K562 (cell line): Measurements from ENCODE around the gene C1QTNF2. TPM values are rescaled to one million over a fixed set of nuclear protein-coding genes. Genes with fewer than 3 reads are reported as not detected.

ENCODE experiments used
- ATAC-seq: fragments of 200-7000 bp; cut with Tn5 transposase; 3 replicates; pipeline ENCODE4 v1.9.1; 2020; ENCODE audit warnings: moderate library complexity
- BruUV-seq: library from RNA; stranded (reverse); fragments of 400-500 nt; replicated peaks from 2 replicates; lab custom pipeline; 2021; lab: Mats Ljungman, UMichigan
- CTCF ChIA-PET: fragments of 300-600 bp; formaldehyde crosslinking; extraction: SDS; loops from one replicate; lab custom pipeline; 2021; ENCODE audit warnings: low intra/inter-chr PET ratio; lab: Yijun Ruan, JAX
- POLR2A ChIA-PET: fragments of 300-600, 350-650 bp; sonication (Branson Sonifier 250); formaldehyde crosslinking; extraction: SDS; loops from one replicate; lab custom pipeline; 2021; ENCODE audit warnings: antibody characterized with exemption, inconsistent platforms; lab: Yijun Ruan, JAX
- DNase-seq, 4 experiments: peaks; one replicate each; pipeline versions ENCODE4 v3.0.0 to v3.0.0-alpha.2; 2011 to 2018; ENCODE audit warnings: low spot score in 3 of 4, mixed read lengths in 3 of 4; ENCODE audit errors: extremely low read depth in 1 of 4
- FAIRE-seq: peaks from 2 replicates; lab custom pipeline; 2011; peaks lifted over from hg19 to GRCh38; lab: Jason Lieb, UNC
- H2AFZ ChIP-seq: 2 replicates; pipeline ENCODE4 v1.6.0; 2011; ENCODE audit warnings: low read depth, low read length, control low read depth, inconsistent platforms
- H3K27ac ChIP-seq: fragments of 200-600 bp; 3 replicates; pipeline ENCODE4 v1.8.0; 2011; ENCODE audit warnings: low read depth, mild to moderate bottlenecking, control low read depth, inconsistent platforms, low read length, moderate library complexity, mixed read lengths; ENCODE audit errors: extremely low read depth
- H3K27me3 ChIP-seq, 2 experiments: fragments of 300-600 bp in 1 of 2; 2 replicates in 1 of 2; 3 replicates in 1 of 2; pipeline versions ENCODE4 v1.6.0 to v1.8.0; 2011; ENCODE audit warnings: inconsistent platforms in 2 of 2, low read length in 2 of 2, mild to moderate bottlenecking in 1 of 2, mixed read lengths in 1 of 2, moderate library complexity in 1 of 2; ENCODE audit not compliant: control insufficient read depth in 2 of 2, insufficient read depth in 2 of 2
- H3K36me3 ChIP-seq: fragments of 300-600 bp; 3 replicates; pipeline ENCODE4 v1.8.0; 2011; ENCODE audit warnings: mild to moderate bottlenecking, low read length, inconsistent platforms; ENCODE audit not compliant: control insufficient read depth, insufficient read depth
- H3K4me1 ChIP-seq, 2 experiments: fragments of 200-600 bp in 1 of 2; replicated peaks in 1 of 2; 2 replicates in 1 of 2; 3 replicates in 1 of 2; pipeline versions ENCODE4 v1.5.1 to v1.8.0; 2011; ENCODE audit warnings: inconsistent platforms in 2 of 2, low read length in 2 of 2, mild to moderate bottlenecking in 1 of 2, mixed read lengths in 1 of 2, moderate library complexity in 1 of 2; ENCODE audit not compliant: control insufficient read depth in 2 of 2, insufficient read depth in 2 of 2
- H3K4me2 ChIP-seq: 2 replicates; pipeline ENCODE4 v1.6.1; 2011; ENCODE audit warnings: low read length, control low read depth, inconsistent platforms, mixed read lengths; ENCODE audit not compliant: insufficient read depth
- H3K4me3 ChIP-seq: fragments of 200-600 bp; sonication (generic), shearing (Covaris generic); 2 replicates; pipeline ENCODE4 v1.5.1; 2016; ENCODE audit warnings: control low read depth, inconsistent platforms
- H3K79me2 ChIP-seq: fragments of 200-600 bp; 3 replicates; pipeline ENCODE4 v1.8.0; 2011; ENCODE audit warnings: low read length, inconsistent platforms; ENCODE audit not compliant: control insufficient read depth, insufficient read depth
- H3K9ac ChIP-seq, 2 experiments: 2 replicates each; pipeline versions ENCODE4 v1.6.0 to v1.6.1; 2011; ENCODE audit warnings: low read depth in 2 of 2, low read length in 2 of 2, control low read depth in 1 of 2, inconsistent platforms in 1 of 2, mild to moderate bottlenecking in 1 of 2, mixed read lengths in 1 of 2; ENCODE audit not compliant: insufficient read depth in 1 of 2
- H3K9me1 ChIP-seq: one replicate; pipeline ENCODE4 v1.6.0; 2011; ENCODE audit warnings: inconsistent platforms, mild to moderate bottlenecking, low read length, moderate library complexity; ENCODE audit not compliant: control insufficient read depth, insufficient read depth
- H3K9me3 ChIP-seq: replicated peaks from 2 replicates; pipeline ENCODE4 v1.5.1; 2011; ENCODE audit warnings: low read depth, low read length, inconsistent platforms; ENCODE audit not compliant: control insufficient read depth, insufficient read depth
- H4K20me1 ChIP-seq: replicated peaks from 2 replicates; pipeline ENCODE4 v1.6.1; 2011; ENCODE audit warnings: low read length, inconsistent platforms, mixed read lengths; ENCODE audit not compliant: control insufficient read depth, insufficient read depth
- DPF2 ChIP-seq: fragments of 450-650 bp; IDR thresholded peaks from 2 replicates; pipeline ENCODE4 v1.6.1; 2016
- ELK1 ChIP-seq: sonication (generic); formaldehyde crosslinking; IDR thresholded peaks from 2 replicates; pipeline ENCODE4 v1.8.1; 2022; ENCODE audit warnings: missing genetic modification reagents
- EP400 ChIP-seq: fragments of 450-650 bp; IDR thresholded peaks from 2 replicates; pipeline ENCODE4 v1.6.1; 2017; ENCODE audit warnings: antibody characterized with exemption, mild to moderate bottlenecking, moderate library complexity
- FOXA3 ChIP-seq, 2 experiments: fragments of 450-650 bp in 1 of 2; sonication (generic) in 1 of 2; formaldehyde crosslinking; IDR thresholded peaks in 1 of 2; conservative IDR thresholded peaks in 1 of 2; 2 replicates each; pipeline versions ENCODE4 v1.4.0 to v1.8.0; 2020 to 2022; ENCODE audit warnings: mild to moderate bottlenecking in 2 of 2, missing genetic modification reagents in 1 of 2
- RBM25 ChIP-seq: fragments of 200-400 bp; formaldehyde crosslinking; IDR thresholded peaks from 2 replicates; pipeline ENCODE4 v1.6.1; 2018; ENCODE audit warnings: low read length, low read depth, moderate library complexity; ENCODE audit not compliant: severe bottlenecking
- ZBTB7A ChIP-seq: IDR thresholded peaks from 2 replicates; pipeline ENCODE4 v1.6.1; 2011; ENCODE audit warnings: low read depth, mild to moderate bottlenecking, low read length, moderate library complexity, borderline replicate concordance; ENCODE audit not compliant: control insufficient read depth
- ZNF121 ChIP-seq: sonication (generic); formaldehyde crosslinking; conservative IDR thresholded peaks from 2 replicates; pipeline ENCODE4 v1.8.0; 2022; ENCODE audit warnings: missing genetic modification reagents
- WGBS: fragments of 100-300 bp; shearing (Covaris generic); methylation state at CpG from one replicate; pipeline ENCODE4 v1.1.6; 2016; ENCODE audit warnings: low coverage, mixed read lengths; ENCODE audit not compliant: insufficient coverage; ENCODE audit errors: missing lambda C conversion rate; 5-methylcytosine and 5-hydroxymethylcytosine counted together
- in situ Hi-C: fragments of 300-500 bp; cut with MboI; formaldehyde crosslinking; loops from 4 replicates; pipeline ENCODE4 v1.15.0; 2018; ENCODE audit warnings: inconsistent platforms, mixed read lengths
- intact Hi-C: fragments of 100-400 bp; cut with micrococcal nuclease; formaldehyde crosslinking; loops from 2 replicates; pipeline ENCODE4 v1.14.2; 2022
- polyA plus RNA-seq, 8 experiments: library from polyadenylated mRNA; depleted of rRNA in 4 of 8; stranded (reverse) in 5 of 8; unstranded in 3 of 8; fragments of >200 nt; fragmentation: Nextera tagmentation in 2 of 8; fragmentation: Illumina TruSeq in 1 of 8; extraction: Ambion mirVana in 2 of 8; extraction: Trizol in 1 of 8; gene quantifications; 2 replicates each; pipeline versions ENCODE4 v1.2.1 to v1.2.3, GENCODE V29; 2011 to 2014; ENCODE audit warnings: inconsistent platforms in 1 of 8, missing spikeins in 1 of 8
- total RNA-seq, 7 experiments: library from RNA; depleted of rRNA in 6 of 7; stranded (reverse); fragments of >200 nt in 6 of 7; fragmentation: Illumina TruSeq in 2 of 7; extraction: Trizol in 2 of 7; gene quantifications; 2 replicates each; pipeline versions ENCODE4 v1.2.1 to v1.2.3, GENCODE V29; 2011 to 2021; ENCODE audit warnings: low replicate concordance in 1 of 7

C1QTNF2 gene
- total and polyA plus RNA-seq, 9 of the 15 experiments (the other 6 are each of a cell fraction or from before 2014, with no cell fraction given): not detected

GRCh38 chr5:160347448-160347847 is 23.0 kb downstream of the C1QTNF2 start:
- Histone ChIP-seq H3K79me2 (no peaks in the 10 kb centered on the region), H3K36me3 (no peaks in the 10 kb centered on the region), H3K4me2 (no peak overlapping the region), H4K20me1 (no peaks in the 10 kb centered on the region), H3K27me3 (peaks cover 0 to 20% of the 10 kb centered on the region in 2 experiments; a peak in 2 of 5 replicates), H3K27ac (no peak overlapping the region), H3K9me1 (no peaks in the 10 kb centered on the region), H3K4me3 (no peak overlapping the region), H2AFZ (no peak overlapping the region), H3K4me1 (peaks cover 7 to 13% of the 10 kb centered on the region in 2 experiments; a peak in 4 of 5 replicates), H3K9ac (no peak overlapping the region), H3K9me3 (no peaks in the 10 kb centered on the region)
- no TSS peak for BruUV-seq
- in situ Hi-C loops: loop anchor here (5.0 to 10.0 kb wide), 2 partner anchors 150 to 323 kb away; no protein-coding TSS in a partner anchor
- CTCF ChIA-PET: no interaction called here
- POLR2A ChIA-PET: no interaction called here
- ATAC-seq (no peak), DNase-seq (no peak), FAIRE-seq (no peak)
- TF ChIP-seq FOXA3 (CRISPR knock-in tag; conservative IDR thresholded peaks at IDR 0.05 in 1 of 2, IDR thresholded peaks at IDR 0.05 in 1 of 2) (no peak), ZNF121 (CRISPR knock-in tag) (no peak), ZBTB7A (no peak), DPF2 (no peak), EP400 (no peak), RBM25 (no peak), ELK1 (no peak)
- intact Hi-C loops: no loop called here
- WGBS: 7% methylated on average over 6 of the region's 6 CpGs
